Muscle of leg (tissue), 11 donors: ENCODE results near the gene ACOT13. TPM values are rescaled to one million over a fixed set of nuclear protein-coding genes. Genes with fewer than 3 reads are reported as not detected.
"Not testable (repeated sequence)": the region's sequence is repeated elsewhere in the genome, so short reads cannot be mapped to it uniquely, and the experiment has no call there.

ENCODE experiments used
- DNase-seq: peaks from one replicate; pipeline ENCODE4 v3.0.0; 2013
- H3K27ac ChIP-seq: one replicate; pipeline ENCODE4 v1.5.1; 2013; ENCODE audit warnings: mild to moderate bottlenecking, low read length, control low read depth
- H3K27me3 ChIP-seq: one replicate; pipeline ENCODE4 v1.6.1; 2013; ENCODE audit warnings: low read length; ENCODE audit not compliant: control insufficient read depth, insufficient read depth
- H3K36me3 ChIP-seq: one replicate; pipeline ENCODE4 v1.6.1; 2013; ENCODE audit warnings: low read length; ENCODE audit not compliant: control insufficient read depth, insufficient read depth
- H3K4me1 ChIP-seq: one replicate; pipeline ENCODE4 v1.6.1; 2013; ENCODE audit warnings: low read length; ENCODE audit not compliant: control insufficient read depth, insufficient read depth
- H3K4me3 ChIP-seq: one replicate; pipeline ENCODE4 v1.5.1; 2013; ENCODE audit warnings: low read length, control low read depth
- H3K9me3 ChIP-seq: replicated peaks from 2 replicates; pipeline ENCODE4 v1.6.1; 2013; ENCODE audit warnings: low read depth, low read length; ENCODE audit not compliant: control insufficient read depth
- WGBS: methylation state at CpG from one replicate; pipeline ENCODE4 v1.1.5; 2013; ENCODE audit warnings: missing lambda C conversion rate; ENCODE audit not compliant: insufficient coverage; 5-methylcytosine and 5-hydroxymethylcytosine counted together
- polyA plus RNA-seq, 8 donors: library from polyadenylated mRNA; unstranded; fragments of 120-200 nt; gene quantifications; one replicate each; pipeline versions ENCODE4 v1.2.1 to v1.2.3, GENCODE V29; 2013; ENCODE audit warnings: inconsistent platforms in 1 of 8, low replicate concordance in 1 of 8; ENCODE audit not compliant: insufficient read length in 8 of 8, insufficient read depth in 1 of 8
- total RNA-seq: library from RNA; stranded (reverse); fragments of 120-200 nt; gene quantifications from one replicate; pipeline ENCODE4 v1.2.4, GENCODE V29; 2013

ACOT13 gene
- total and polyA plus RNA-seq, 9 donors = 13.6 to 21.0 (median 15.2) TPM

- no peak for DNase-seq
- H3K9me3 ChIP-seq = no peaks in the 10 kb centered on the region
- no peak overlapping the region for H3K4me3 ChIP-seq
- H3K4me1 ChIP-seq = no peaks in the 10 kb centered on the region
- WGBS = no CpG with 5 or more reads among the region's 3 CpGs
- no peak overlapping the region for H3K27ac ChIP-seq
- H3K36me3 ChIP-seq = peaks cover 14% of the 10 kb centered on the region
- no peaks in the 10 kb centered on the region for H3K27me3 ChIP-seq
Measured at GRCh38 chr6:24699521-24700359, 32.9 kb downstream of the ACOT13 start.

DNA sequence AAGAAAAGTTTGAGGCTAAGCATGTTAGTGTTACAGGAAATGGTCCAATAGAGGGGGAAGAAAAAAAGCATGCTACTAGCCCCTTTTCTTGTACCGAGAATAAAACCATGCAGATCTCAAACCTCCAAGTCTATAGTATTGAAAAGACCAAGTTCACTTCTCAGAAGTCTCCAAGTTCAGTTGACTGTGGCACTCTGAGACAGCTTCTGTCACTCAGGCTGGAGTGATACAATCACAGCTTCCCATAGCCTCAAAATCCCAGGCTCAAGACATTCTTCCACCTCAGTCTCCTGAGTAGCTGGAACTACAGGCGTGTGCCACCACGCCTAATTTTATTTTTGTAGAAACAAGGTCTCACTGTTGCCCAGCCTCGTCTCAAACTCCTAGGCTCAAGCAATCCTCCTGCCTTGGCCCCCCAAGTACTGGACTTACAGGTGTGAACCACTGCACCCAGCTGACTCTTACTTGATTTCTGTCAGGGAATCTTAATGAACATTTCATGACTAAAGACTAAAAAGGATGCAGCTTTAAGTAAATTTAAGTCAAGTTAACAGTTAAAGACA lies 35.9 kb downstream of the ACOT13 start:
- DNase-seq = no peak
- no peak overlapping the region for H3K4me3 ChIP-seq
- H3K36me3 ChIP-seq = peaks cover 28% of the 10 kb centered on the region
- H3K9me3 ChIP-seq = no peaks in the 10 kb centered on the region
- no peaks in the 10 kb centered on the region for H3K27me3 ChIP-seq
- no peak overlapping the region for H3K27ac ChIP-seq
- WGBS = 100% methylated on average over 1 of the region's 4 CpGs
- H3K4me1 ChIP-seq = no peaks in the 10 kb centered on the region

GRCh38 chr6:24704468-24704867 lies 37.6 kb downstream of the ACOT13 start:
- Histone ChIP-seq H3K27me3 (no peaks in the 10 kb centered on the region), H3K27ac (no peak overlapping the region), H3K36me3 (peaks cover 40% of the 10 kb centered on the region), H3K4me3 (no peak overlapping the region), H3K9me3 (no peaks in the 10 kb centered on the region), H3K4me1 (no peaks in the 10 kb centered on the region)
- DNase-seq = no peak

DNA sequence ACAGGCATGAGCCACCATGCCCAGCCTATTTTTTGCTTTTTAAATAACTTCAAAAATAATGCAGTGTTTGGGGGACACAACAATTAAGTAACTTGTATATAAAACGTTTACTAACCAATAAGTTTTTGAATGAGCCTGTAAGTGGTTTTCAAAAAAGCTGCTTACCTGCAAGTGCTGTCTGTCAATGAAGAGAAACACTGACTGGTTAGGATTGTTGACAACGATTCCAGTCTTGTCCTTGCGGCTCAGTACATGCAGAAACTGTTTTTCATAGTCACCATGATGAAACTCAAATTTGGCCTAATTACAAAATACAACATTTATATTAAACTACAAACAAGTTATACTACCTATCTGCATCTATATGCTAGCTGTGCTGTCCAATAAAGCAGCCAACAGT lies 41.7 kb downstream of the ACOT13 start:
- peaks cover 44% of the 10 kb centered on the region for H3K36me3 ChIP-seq
- 100% methylated on average over 2 of the region's 3 CpGs for WGBS

DNA sequence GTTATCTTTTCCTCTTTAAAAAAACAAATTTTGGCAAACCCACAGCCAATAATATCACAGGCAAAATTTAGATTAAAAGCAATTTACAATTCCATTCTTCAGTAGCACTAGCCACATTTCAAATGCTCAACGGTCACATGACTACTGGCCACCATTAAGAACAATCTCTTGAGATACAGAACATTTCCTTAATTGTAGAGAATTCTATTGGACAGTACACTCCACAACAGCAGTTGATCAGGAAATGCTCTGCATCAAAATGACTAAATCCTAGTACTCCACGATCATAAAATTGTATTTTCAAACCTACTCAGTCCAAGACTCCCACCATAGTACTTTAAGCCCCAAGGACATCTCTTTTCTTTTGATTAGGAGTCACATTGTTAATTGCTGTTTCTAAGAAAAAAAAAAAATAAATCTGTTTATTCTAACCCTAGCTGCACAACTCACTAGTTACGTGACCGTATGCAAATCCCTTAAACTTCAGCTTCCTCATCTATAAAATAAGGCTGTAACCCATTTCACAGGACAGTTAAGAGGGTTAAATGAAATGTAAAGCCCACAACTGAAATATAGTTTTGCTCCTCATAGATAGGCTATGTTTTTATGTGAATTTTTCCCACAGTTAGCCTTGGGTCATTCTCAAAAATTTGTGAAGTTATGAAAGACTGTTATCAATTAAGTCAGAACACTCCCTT lies 42.3 kb downstream of the ACOT13 start:
- H3K4me1 ChIP-seq = no peaks in the 10 kb centered on the region
- peaks cover 47% of the 10 kb centered on the region for H3K36me3 ChIP-seq
- H3K27me3 ChIP-seq = no peaks in the 10 kb centered on the region
- DNase-seq = no peak
- WGBS = no CpG with 5 or more reads among the region's 4 CpGs
- H3K27ac ChIP-seq = no peak overlapping the region
- H3K4me3 ChIP-seq = no peak overlapping the region
- H3K9me3 ChIP-seq = no peaks in the 10 kb centered on the region

More for the DNA sequence above, 41.7 kb downstream of the ACOT13 start:
- H3K4me1 ChIP-seq = no peaks in the 10 kb centered on the region
- DNase-seq = no peak
- no peaks in the 10 kb centered on the region for H3K27me3 ChIP-seq
- no peak overlapping the region for H3K27ac ChIP-seq
- H3K4me3 ChIP-seq = no peak overlapping the region
- no peaks in the 10 kb centered on the region for H3K9me3 ChIP-seq

DNA sequence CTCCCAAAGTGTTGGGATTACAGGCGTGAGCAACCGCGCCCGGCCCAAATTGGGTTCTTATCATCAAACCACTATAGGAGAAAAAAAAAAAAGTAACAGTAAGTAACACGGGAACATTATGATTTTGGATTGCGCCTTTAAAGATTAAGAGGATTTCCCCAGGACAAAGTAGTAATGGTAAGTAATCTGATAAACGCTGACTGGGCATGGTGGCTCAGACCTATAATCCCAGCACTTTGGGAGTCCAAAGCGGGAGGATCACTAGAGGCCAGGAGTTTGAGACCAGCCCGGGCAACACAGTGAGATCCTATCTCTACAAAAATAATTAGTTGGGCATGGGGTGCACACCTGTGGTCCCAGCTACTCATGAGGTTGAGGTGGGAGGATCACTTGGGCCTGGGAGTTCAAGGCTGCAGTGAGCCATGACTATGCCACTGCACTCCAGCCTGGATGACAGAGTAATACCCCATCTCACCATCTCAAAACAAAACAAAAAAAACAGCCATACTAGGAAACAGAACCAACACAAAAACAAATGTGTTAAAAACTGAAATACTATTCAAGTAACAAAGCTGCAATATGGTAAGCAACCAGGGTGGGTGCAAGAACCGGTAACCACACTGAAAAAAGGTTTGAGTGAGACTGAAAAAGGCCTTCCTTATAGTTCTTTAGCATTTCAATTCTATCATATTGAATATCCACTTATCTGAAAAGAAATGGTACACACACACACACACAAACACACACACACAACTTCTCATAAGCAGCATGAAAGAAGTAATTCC lies 43.8 kb downstream of the ACOT13 start:
- H3K9me3 ChIP-seq = no peaks in the 10 kb centered on the region
- 92% methylated on average over 3 of the region's 10 CpGs for WGBS
- no peaks in the 10 kb centered on the region for H3K4me1 ChIP-seq
- H3K36me3 ChIP-seq = peaks cover 55% of the 10 kb centered on the region
- DNase-seq = no peak
- no peak overlapping the region for H3K4me3 ChIP-seq
- H3K27me3 ChIP-seq = no peaks in the 10 kb centered on the region
- no peak overlapping the region for H3K27ac ChIP-seq

DNA sequence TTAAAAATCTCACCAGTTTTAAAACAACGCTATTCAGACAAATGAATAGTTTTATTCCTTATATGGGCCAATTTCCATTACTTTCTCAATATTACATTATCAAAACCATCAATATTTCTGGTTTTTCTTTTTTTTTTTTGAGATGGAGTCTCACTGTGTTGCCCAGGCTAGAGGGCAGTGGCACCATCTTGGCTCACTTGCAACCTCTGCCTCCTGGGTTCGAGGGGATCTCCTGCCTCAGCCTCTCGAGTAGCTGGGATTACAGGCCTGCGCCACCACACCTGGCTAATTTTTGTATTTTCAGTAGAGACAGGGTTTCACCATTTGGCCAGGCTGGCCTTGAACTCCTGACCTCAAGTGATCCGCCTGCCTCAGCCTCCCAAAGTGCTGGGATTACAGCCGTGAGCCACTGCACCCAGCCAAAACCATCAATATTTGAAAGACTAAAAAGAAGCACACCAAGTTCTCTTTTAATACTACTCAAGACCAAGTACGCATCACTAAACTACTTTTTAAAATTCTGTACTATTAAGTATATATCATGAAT lies 49.8 kb downstream of the ACOT13 start:
- H3K27ac ChIP-seq, H3K27me3 ChIP-seq, H3K4me1 ChIP-seq, DNase-seq, H3K4me3 ChIP-seq, H3K9me3 ChIP-seq: not testable (repeated sequence)
- H3K36me3 ChIP-seq = peaks cover 23% of the 10 kb centered on the region
- WGBS = 83% methylated on average over 6 of the region's 7 CpGs

- Histone ChIP-seq H3K4me1 (peaks cover 6% of the 10 kb centered on the region), H3K4me3 (peak overlapping the region; percentile 100), H3K36me3 (peaks cover 16% of the 10 kb centered on the region), H3K27ac (peak overlapping the region; percentile 100), H3K27me3 (no peaks in the 10 kb centered on the region), H3K9me3 (no peaks in the 10 kb centered on the region)
- WGBS = no CpG with 5 or more reads among the region's 8 CpGs
- DNase-seq = peak; percentile 22
Measured at GRCh38 chr6:24718449-24719124, 51.7 kb downstream of the ACOT13 start.

- H3K27me3 ChIP-seq = no peaks in the 10 kb centered on the region
- no CpG with 5 or more reads among the region's 25 CpGs for WGBS
- H3K4me3 ChIP-seq = peak within 1 kb of the TSS; percentile 100
- H3K4me1 ChIP-seq = peaks cover 6% of the 10 kb centered on the region
- peak within 1 kb of the TSS; percentile 100 for H3K27ac ChIP-seq
- no peaks in the 10 kb centered on the region for H3K9me3 ChIP-seq
- DNase-seq = peak; percentile 52
- H3K36me3 ChIP-seq = peaks cover 13% of the 10 kb centered on the region
Measured at GRCh38 chr6:24719125-24719971, 52.5 kb downstream of the ACOT13 start, which contains the start of gene C6orf62. Gene C6orf62, minus strand, starts transcription at chr6:24719154. Its CDS starts 486 bp downstream, at chr6:24718668.
